OCI-LY3 (cell line): ENCODE results near the gene NUBP2.

ENCODE experiments used
- CTCF ChIP-seq: fragments of 200-600, 300-600 bp; sonication (generic); IDR thresholded peaks from 2 replicates; pipeline ENCODE4 v1.5.1; 2014; ENCODE audit warnings: antibody characterized with exemption, low read length, low read depth
- EZH2phosphoT487 ChIP-seq: fragments of 200-600 bp; shearing (Covaris generic); IDR thresholded peaks from 2 replicates; pipeline ENCODE4 v1.6.1; 2018; ENCODE audit warnings: antibody characterized with exemption, mixed run types, low read depth

- TF ChIP-seq CTCF (no peak), EZH2phosphoT487 (no peak)
Measured at GRCh38 chr16:1769402-1770300, 13.1 kb upstream of the NUBP2 start.
